NCI-H2081 (cell line): ENCODE results near the gene CTNNA2.

ENCODE experiments used
- DNase-seq, 2 experiments: peaks; one replicate each; lab custom pipeline; 2025; lab: John Stamatoyannopoulos, UW

CTNNA2 gene

GRCh38 chr2:80568011-80568410, 1055.2 kb downstream of the CTNNA2 start:
- no peak for DNase-seq

GRCh38 chr2:80573167-80573566, 1060.3 kb downstream of the CTNNA2 start:
- no peak for DNase-seq

GRCh38 chr2:80573950-80574349, 1061.1 kb downstream of the CTNNA2 start:
- DNase-seq, result no peak

- DNase-seq, result no peak
These were observed 1066.9 kb downstream of the CTNNA2 start for GRCh38 chr2:80579756-80580155.

DNA sequence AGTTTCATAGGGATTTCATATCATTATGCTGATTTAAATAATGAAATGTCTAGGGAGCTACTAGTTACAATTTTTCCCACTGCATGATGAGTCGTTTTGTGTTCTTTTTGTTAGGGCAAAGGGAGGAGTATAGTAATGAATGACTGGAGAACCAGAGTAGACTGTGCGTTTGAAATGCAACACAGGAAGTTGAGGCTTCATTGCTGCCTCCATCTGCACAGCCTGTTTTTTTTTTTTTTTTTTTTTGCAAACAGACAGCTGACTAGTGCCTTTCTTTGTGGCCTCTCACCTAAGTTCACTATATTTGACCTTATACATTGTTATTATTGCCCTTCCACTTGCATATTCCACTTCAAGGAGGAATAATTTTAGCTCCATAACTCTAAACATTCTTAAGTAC, 1078.4 kb downstream of the CTNNA2 start:
- no peak for DNase-seq

- DNase-seq, result no peak
These were observed 1079.3 kb downstream of the CTNNA2 start for GRCh38 chr2:80592106-80592505.

- DNase-seq, result no peak
These were observed 1097.3 kb downstream of the CTNNA2 start for GRCh38 chr2:80610108-80610507.

- no peak for DNase-seq
These were observed 1108.8 kb downstream of the CTNNA2 start for GRCh38 chr2:80621656-80622055.

GRCh38 chr2:80624062-80624461, 1111.2 kb downstream of the CTNNA2 start:
- DNase-seq, result no peak

DNA sequence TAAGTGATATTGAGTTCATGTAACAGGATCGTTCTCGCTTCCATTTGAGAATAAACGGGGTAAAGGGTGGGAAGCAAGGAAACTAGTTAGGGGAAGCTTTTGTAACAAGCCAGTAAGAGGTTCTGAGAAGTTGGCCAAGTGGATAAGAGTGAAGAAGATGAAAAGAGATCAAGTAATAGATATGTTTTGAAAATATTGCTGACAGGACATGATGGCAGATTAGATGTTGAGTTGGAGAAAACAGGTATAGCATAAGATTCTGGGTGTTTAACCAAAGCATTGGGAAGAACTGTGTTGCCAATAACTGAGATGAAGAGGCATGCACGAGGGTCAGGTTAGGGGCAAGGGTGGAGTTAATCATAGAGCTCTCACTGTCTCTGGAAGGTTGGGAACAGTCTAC, 1121.7 kb downstream of the CTNNA2 start:
- DNase-seq, result no peak

DNA sequence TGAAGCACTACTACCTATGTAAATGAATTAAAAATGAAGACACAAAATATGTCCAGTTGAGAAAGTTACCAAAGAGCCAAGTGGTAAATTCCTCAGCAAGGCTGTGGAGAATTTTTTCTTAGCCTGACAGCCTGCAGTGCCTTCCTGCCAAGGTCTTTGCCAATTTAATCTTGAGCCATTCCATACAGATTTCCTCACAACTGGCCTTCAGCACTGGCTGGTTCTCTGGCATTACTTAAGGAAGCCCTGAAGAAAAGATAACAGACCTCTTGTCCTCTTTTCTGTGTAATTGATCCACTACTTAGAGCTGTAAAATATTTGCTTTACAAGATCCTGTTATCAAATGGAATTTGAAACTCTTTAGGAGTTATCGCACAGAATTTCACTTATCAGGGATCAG, 1125.9 kb downstream of the CTNNA2 start:
- no peak for DNase-seq

GRCh38 chr2:80642465-80642864, 1129.6 kb downstream of the CTNNA2 start:
- no peak for DNase-seq

DNA sequence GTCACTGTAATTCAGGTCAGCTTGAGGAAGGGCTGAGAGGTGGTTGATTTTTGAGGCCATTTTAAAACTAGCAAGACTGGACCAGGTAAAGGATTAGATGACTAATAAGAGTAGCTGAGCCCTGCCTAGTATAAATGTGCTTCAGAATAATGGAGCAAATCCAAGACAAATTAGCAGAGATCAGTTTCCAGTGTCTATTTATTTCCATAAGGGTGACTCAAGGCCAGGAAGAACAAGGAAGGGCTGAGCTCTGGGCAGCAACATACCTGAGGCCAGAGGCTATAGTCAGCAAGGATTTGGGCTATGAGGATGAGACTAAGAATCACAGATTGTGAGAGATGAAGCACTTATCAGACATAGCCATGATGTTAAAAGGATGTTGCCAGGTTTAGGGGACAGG, 1130.7 kb downstream of the CTNNA2 start:
- no peak for DNase-seq

DNA sequence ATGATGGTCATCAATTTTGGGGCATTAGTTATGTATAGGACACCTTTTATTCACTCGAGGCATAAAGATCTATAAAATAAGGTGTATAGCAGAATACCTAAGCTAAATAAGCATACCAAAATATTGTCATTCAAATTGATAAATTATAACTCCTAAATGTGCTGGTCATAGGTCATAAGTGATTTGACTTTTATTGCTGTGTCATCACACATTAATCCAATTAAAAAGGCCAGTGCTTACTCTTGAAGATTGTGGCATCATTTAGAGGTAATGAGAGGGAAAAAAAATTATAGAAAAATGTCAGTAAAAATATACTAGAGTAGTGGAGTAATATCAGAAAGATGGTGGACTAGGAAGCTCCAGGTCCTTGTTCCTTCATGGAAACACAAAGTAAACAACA, 1138.6 kb downstream of the CTNNA2 start:
- no peak for DNase-seq

- DNase-seq, result no peak
These were observed 1142.4 kb downstream of the CTNNA2 start for GRCh38 chr2:80655265-80655664.

DNA sequence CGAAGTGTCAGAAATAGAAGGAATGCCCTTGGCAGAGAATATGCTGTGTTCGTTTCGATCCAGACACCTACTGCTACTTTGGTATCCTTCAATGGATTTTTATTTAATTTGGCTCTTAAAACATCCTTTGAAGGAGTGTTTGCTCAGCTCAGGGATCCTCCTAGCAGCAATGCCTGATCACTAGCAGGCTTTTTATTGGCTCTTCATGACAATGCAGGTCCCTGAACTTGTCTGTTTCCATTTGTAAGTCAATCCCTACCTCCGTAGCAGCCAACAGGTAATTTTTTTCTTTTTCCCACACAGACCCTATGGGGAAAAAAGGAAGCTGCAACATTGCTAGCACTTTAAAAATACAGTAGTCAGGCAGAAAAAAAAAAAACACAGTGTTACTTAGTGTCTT, 1157.9 kb downstream of the CTNNA2 start:
- peak in 1 of 2 experiments; percentile 4 for DNase-seq

DNA sequence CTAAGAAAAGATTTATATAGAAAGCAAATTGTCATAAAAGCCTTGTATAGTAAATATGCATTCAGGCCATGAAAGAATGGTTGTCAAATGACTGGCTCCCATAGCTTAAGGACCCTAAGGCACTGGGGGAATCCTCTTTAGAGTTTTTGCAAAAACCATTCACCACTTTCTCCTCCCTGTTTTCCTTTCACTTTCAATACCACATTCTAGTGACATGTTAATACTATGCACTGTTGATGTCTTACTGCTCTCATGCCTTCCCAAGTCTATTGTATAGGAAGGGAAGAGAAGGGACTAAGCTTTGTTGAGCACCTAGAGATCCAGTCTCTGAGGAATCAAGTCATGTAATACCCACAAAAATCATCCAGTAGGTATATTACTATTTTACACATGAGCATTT, 1174.7 kb downstream of the CTNNA2 start:
- no peak for DNase-seq

- DNase-seq, result no peak
These were observed 1176.3 kb downstream of the CTNNA2 start for GRCh38 chr2:80689106-80689505.
